Lower leg skin (tissue), 4 donors: ENCODE data around the gene ZBED4. TPM values are rescaled to one million over a fixed set of nuclear protein-coding genes. Genes with fewer than 3 reads are reported as not detected.

ENCODE experiments used
- DNase-seq, 2 donors: peaks; one replicate each; pipeline ENCODE4 v3.0.0-alpha.2; 2019; ENCODE audit warnings: low spot score in 2 of 2
- H3K4me3 ChIP-seq: fragments of 200-600 bp; sonication (generic); 2 replicates; pipeline ENCODE4 v1.5.1; 2017; ENCODE audit warnings: mild to moderate bottlenecking, low read depth; ENCODE audit not compliant: poor library complexity, severe bottlenecking
- CTCF ChIP-seq, 3 donors: fragments of 450-650 bp; IDR thresholded peaks; one replicate each; pipeline ENCODE4 v1.5.1; 2016; ENCODE audit warnings: antibody characterized with exemption in 3 of 3, mild to moderate bottlenecking in 3 of 3, moderate library complexity in 2 of 3
- POLR2A ChIP-seq, 2 donors: fragments of 450-650 bp; IDR thresholded peaks; one replicate each; pipeline ENCODE4 v1.6.1; 2016 to 2017; ENCODE audit warnings: antibody characterized with exemption in 2 of 2, mild to moderate bottlenecking in 1 of 2, moderate library complexity in 1 of 2
- WGBS, 2 donors: methylation state at CpG; one replicate each; pipeline ENCODE4 v1.1.5; 2018; 5-methylcytosine and 5-hydroxymethylcytosine counted together
- intact Hi-C: fragments of 100-400 bp; cut with DNase I; formaldehyde crosslinking; loops from one replicate; pipeline ENCODE4 v1.15.0; 2023; ENCODE audit warnings: low total_unique reads
- total RNA-seq, 4 donors: library from RNA; depleted of rRNA; stranded (reverse); fragments of >200 nt; gene quantifications; one replicate each; pipeline ENCODE4 v1.1.0, GENCODE V29; 2016

ZBED4 gene
- total RNA-seq, 4 donors from 2014 or later = 8.6 to 11.6 (median 9.6) TPM

GRCh38 chr22:49903322-49904039, 49.8 kb downstream of the ZBED4 start:
- no peak for DNase-seq
- TF ChIP-seq CTCF (IDR thresholded peaks at IDR 0.05) (no peak), POLR2A (IDR thresholded peaks at IDR 0.05) (no peak)
- intact Hi-C loops = no loop called here
- WGBS, 2 donors = 96 to 97% methylated on average over 7 to 16 of the region's 17 CpGs
- no peak overlapping the region for H3K4me3 ChIP-seq

GRCh38 chr22:49904040-49904369, 50.4 kb downstream of the ZBED4 start:
- no peak for DNase-seq
- whole genome bisulfite sequencing, 2 donors = 87 to 97% methylated on average over 11 of the region's 11 CpGs
- H3K4me3 ChIP-seq = no peak overlapping the region
- TF ChIP-seq POLR2A (IDR thresholded peaks at IDR 0.05) (no peak), CTCF (IDR thresholded peaks at IDR 0.05) (no peak)
- intact Hi-C loops = no loop called here

GRCh38 chr22:49905465-49905864, 51.8 kb downstream of the ZBED4 start:
- no peak overlapping the region for H3K4me3 ChIP-seq
- DNase-seq = no peak
- TF ChIP-seq POLR2A (IDR thresholded peaks at IDR 0.05) (no peak), CTCF (IDR thresholded peaks at IDR 0.05) (no peak)
- 97% methylated on average over 18 of the region's 18 CpGs for WGBS, 2 donors
- intact Hi-C loops = no loop called here

- H3K4me3 ChIP-seq = no peak overlapping the region
- no peak for TF ChIP-seq POLR2A (IDR thresholded peaks at IDR 0.05)
- TF ChIP-seq CTCF (IDR thresholded peaks at IDR 0.05) = no peak
- 92 to 93% methylated on average over 19 to 21 of the region's 28 CpGs for WGBS, 2 donors
- no peak for DNase-seq
- intact Hi-C loops = no loop called here
Measured at GRCh38 chr22:49906071-49906798, 52.6 kb downstream of the ZBED4 start.

GRCh38 chr22:49906799-49907290, 53.2 kb downstream of the ZBED4 start:
- intact Hi-C loops = no loop called here
- no peak for DNase-seq
- TF ChIP-seq POLR2A (IDR thresholded peaks at IDR 0.05) (no peak), CTCF (IDR thresholded peaks at IDR 0.05) (no peak)
- H3K4me3 ChIP-seq = no peak overlapping the region
- 93 to 96% methylated on average over 13 to 14 of the region's 14 CpGs for WGBS, 2 donors
